Measurements from ENCODE around the gene DHDDS.
"Not testable (repeated sequence)": the region's sequence is repeated elsewhere in the genome, so short reads cannot be mapped to it uniquely, and the experiment has no call there.

The DHDDS gene

GRCh38 chr1:26384076-26384475 lies 48.0 kb upstream of the DHDDS start:
- Histone ChIP-seq H3K9me3 (ENCODE audit: control insufficient read depth, insufficient read depth, low read depth, low read length) (no peaks in the 10 kb centered on the region), H3K36me3 (ENCODE audit: control insufficient read depth in 2 of 2, insufficient read depth in 1 of 2, low read length in 2 of 2) (no peaks in the 10 kb centered on the region), H3K4me3 (ENCODE audit: low read depth, low read length) (no peak overlapping the region), H3K4me1 (ENCODE audit: control insufficient read depth, insufficient read depth, low read length) (no peaks in the 10 kb centered on the region), H3K27ac (ENCODE audit: extremely low read depth, low read depth, low read length) (no peak overlapping the region)
- POLR2A ChIA-PET = no interaction called here
- TF ChIP-seq ZNF561 (tag by site-specific recombination; IDR thresholded peaks at IDR 0.05; ENCODE audit: borderline replicate concordance) = no peak
- TF ChIP-seq ZNF777 (tag by site-specific recombination; IDR thresholded peaks at IDR 0.05; ENCODE audit: borderline replicate concordance) = no peak
- TF ChIP-seq, protein P1, sequence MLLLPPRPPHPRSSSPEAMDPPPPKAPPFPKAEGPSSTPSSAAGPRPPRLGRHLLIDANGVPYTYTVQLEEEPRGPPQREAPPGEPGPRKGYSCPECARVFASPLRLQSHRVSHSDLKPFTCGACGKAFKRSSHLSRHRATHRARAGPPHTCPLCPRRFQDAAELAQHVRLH (tag by site-specific recombination; IDR thresholded peaks at IDR 0.05) = no peak
- no peak for TF ChIP-seq KLF8 (tag by site-specific recombination; IDR thresholded peaks at IDR 0.05)
- TF ChIP-seq, protein P2, sequence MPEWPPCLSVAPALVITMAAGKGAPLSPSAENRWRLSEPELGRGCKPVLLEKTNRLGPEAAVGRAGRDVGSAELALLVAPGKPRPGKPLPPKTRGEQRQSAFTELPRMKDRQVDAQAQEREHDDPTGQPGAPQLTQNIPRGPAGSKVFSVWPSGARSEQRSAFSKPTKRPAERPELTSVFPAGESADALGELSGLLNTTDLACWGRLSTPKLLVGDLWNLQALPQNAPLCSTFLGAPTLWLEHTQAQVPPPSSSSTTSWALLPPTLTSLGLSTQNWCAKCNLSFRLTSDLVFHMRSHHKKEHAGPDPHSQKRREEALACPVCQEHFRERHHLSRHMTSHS (tag by site-specific recombination; IDR thresholded peaks at IDR 0.05) = no peak
- no peak for TF ChIP-seq ZBTB1 (tag by site-specific recombination; IDR thresholded peaks at IDR 0.05)
- TF ChIP-seq FEZF1 (tag by site-specific recombination; IDR thresholded peaks at IDR 0.05) = no peak
- TF ChIP-seq MEIS1 (CRISPR knock-in tag; IDR thresholded peaks at IDR 0.05; ENCODE audit: borderline replicate concordance) = no peak
- no peak for TF ChIP-seq ZBTB20 (tag by site-specific recombination; IDR thresholded peaks at IDR 0.05)
- no peak for TF ChIP-seq GLIS1 (tag by site-specific recombination; IDR thresholded peaks at IDR 0.05)
- no peak for TF ChIP-seq GFI1B (tag by site-specific recombination; IDR thresholded peaks at IDR 0.05)
- no peak for TF ChIP-seq ZNF140 (tag by site-specific recombination; IDR thresholded peaks at IDR 0.05)
- no peak for TF ChIP-seq ZXDB (tag by site-specific recombination; IDR thresholded peaks at IDR 0.05)
- TF ChIP-seq ZNF600 (tag by site-specific recombination; IDR thresholded peaks at IDR 0.05) = no peak
- TF ChIP-seq MYNN (tag by site-specific recombination; IDR thresholded peaks at IDR 0.05; ENCODE audit: borderline replicate concordance) = no peak
- TF ChIP-seq ZNF266 (tag by site-specific recombination; IDR thresholded peaks at IDR 0.05; ENCODE audit: low read depth) = no peak
- CTCF ChIA-PET = interaction anchor here (0.6 kb wide), 1 partner anchor 156 kb away, joined by 3 read pairs; no protein-coding TSS in a partner anchor

GRCh38 chr1:26385063-26385462 lies 47.1 kb upstream of the DHDDS start:
- CTCF ChIA-PET, POLR2A ChIA-PET: not testable (repeated sequence)
- 0 out of 2 replicates have a peak, but pooled peaks have one; percentile 32 for TF ChIP-seq ZNF121 (tag by site-specific recombination; IDR thresholded peaks at IDR 0.05)

GRCh38 chr1:26387447-26387846 lies 44.7 kb upstream of the DHDDS start:
- Histone ChIP-seq H3K4me1 (ENCODE audit: control insufficient read depth, insufficient read depth, low read length) (no peaks in the 10 kb centered on the region), H3K9me3 (ENCODE audit: control insufficient read depth, insufficient read depth, low read depth, low read length) (no peaks in the 10 kb centered on the region), H3K4me3 (ENCODE audit: low read depth, low read length) (no peak overlapping the region), H3K36me3 (ENCODE audit: control insufficient read depth in 2 of 2, insufficient read depth in 1 of 2, low read length in 2 of 2) (no peaks in the 10 kb centered on the region), H3K27ac (ENCODE audit: extremely low read depth, low read depth, low read length) (no peak overlapping the region)
- ChIA-PET CTCF (interaction anchor here (0.6 to 2.3 kb wide), 4 partner anchors 19 to 325 kb away, joined by 3 to 13 read pairs (median 4); no protein-coding TSS in a partner anchor), POLR2A (interaction anchor here (0.7 kb wide), 1 partner anchor 760 kb away, joined by 3 read pairs; no protein-coding TSS in a partner anchor)
- TF ChIP-seq SETDB1 (IDR thresholded peaks at IDR 0.05; ENCODE audit: insufficient read length, low read length) = peak; percentile 30
- TF ChIP-seq ZNF654 (tag by site-specific recombination; IDR thresholded peaks at IDR 0.05; ENCODE audit: low read depth) = no peak
- TF ChIP-seq, protein P3, sequence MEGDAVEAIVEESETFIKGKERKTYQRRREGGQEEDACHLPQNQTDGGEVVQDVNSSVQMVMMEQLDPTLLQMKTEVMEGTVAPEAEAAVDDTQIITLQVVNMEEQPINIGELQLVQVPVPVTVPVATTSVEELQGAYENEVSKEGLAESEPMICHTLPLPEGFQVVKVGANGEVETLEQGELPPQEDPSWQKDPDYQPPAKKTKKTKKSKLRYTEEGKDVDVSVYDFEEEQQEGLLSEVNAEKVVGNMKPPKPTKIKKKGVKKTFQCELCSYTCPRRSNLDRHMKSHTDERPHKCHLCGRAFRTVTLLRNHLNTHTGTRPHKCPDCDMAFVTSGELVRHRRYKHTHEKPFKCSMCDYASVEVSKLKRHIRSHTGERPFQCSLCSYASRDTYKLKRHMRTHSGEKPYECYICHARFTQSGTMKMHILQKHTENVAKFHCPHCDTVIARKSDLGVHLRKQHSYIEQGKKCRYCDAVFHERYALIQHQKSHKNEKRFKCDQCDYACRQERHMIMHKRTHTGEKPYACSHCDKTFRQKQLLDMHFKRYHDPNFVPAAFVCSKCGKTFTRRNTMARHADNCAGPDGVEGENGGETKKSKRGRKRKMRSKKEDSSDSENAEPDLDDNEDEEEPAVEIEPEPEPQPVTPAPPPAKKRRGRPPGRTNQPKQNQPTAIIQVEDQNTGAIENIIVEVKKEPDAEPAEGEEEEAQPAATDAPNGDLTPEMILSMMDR (tag by site-specific recombination; IDR thresholded peaks at IDR 0.05) = no peak
- no peak for TF ChIP-seq GLI2 (tag by site-specific recombination; IDR thresholded peaks at IDR 0.05; ENCODE audit: borderline replicate concordance, low read depth)
- TF ChIP-seq ZNF398 (tag by site-specific recombination; IDR thresholded peaks at IDR 0.05) = peak; percentile 38; the same call in 1 of the 2 replicates
- TF ChIP-seq ZNF324 (tag by site-specific recombination; IDR thresholded peaks at IDR 0.05) = 0 out of 2 replicates have a peak, but pooled peaks have one; percentile 50
- TF ChIP-seq ZNF24 (tag by site-specific recombination; IDR thresholded peaks at IDR 0.05) = peak; percentile 82; the same call in 1 of the 2 replicates
- peak; percentile 67 for TF ChIP-seq WT1 (tag by site-specific recombination; IDR thresholded peaks at IDR 0.05)
- TF ChIP-seq ZNF221 (tag by site-specific recombination; IDR thresholded peaks at IDR 0.05; ENCODE audit: borderline replicate concordance) = no peak
- peak; percentile 93 for TF ChIP-seq ZFHX2 (tag by site-specific recombination; conservative IDR thresholded peaks at IDR 0.05)
- peak; percentile 95 for TF ChIP-seq ZNF629 (tag by site-specific recombination; IDR thresholded peaks at IDR 0.05)
- TF ChIP-seq ZBTB20 (tag by site-specific recombination; IDR thresholded peaks at IDR 0.05) = no peak

More at GRCh38 chr1:26385063-26385462, 47.1 kb upstream of the DHDDS start:
- H3K36me3 ChIP-seq (ENCODE audit: control insufficient read depth in 2 of 2, insufficient read depth in 1 of 2, low read length in 2 of 2); H3K4me1 ChIP-seq (ENCODE audit: control insufficient read depth, insufficient read depth, low read length); H3K9me3 ChIP-seq (ENCODE audit: control insufficient read depth, insufficient read depth, low read depth, low read length); H3K27ac ChIP-seq (ENCODE audit: extremely low read depth, low read depth, low read length); H3K4me3 ChIP-seq (ENCODE audit: low read depth, low read length): not testable (repeated sequence)

All from HEK293 (cell line).